ENCODE data around the gene NUP153.
"Not testable (repeated sequence)": the region's sequence is repeated elsewhere in the genome, so short reads cannot be mapped to it uniquely, and the experiment has no call there.

NUP153 gene

DNA sequence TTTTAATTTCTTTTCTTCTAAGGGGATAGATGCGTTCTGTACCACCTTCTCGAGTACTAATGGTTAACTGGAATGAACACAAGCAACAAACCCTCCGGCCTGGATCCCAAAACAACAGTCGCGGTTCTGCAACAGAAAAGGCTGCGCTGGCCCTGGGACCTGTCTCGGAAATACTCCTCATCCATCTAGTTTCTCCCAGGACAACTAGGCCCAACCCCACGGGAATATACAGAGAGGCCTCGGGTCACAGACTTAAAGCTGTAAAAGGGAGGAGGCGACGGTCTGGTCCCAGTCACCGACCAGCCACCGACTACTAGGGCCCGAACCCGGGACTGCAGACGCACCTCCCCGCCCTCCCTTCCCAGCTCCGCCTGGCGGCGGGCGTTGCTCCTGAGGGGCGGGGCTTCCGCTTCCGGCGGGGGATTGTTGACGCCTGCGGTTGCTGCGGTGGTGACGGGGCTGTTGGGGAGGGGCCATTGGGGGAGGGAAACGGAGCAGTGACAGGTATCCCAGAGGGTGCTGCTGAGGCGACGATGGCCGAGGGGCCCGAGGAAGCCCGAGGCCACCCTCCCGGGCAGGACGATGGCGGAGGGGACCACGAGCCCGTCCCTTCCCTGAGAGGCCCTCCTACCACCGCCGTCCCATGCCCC lies 106.7 kb downstream of the NUP153 start, which contains the start of gene FAM8A1:
FAM8A1 (plus strand) TSS at position 426 of the 650 bp plus-strand sequence; CDS start at position 534, 108 bp downstream.
- peak; percentile 94 for DNase-seq

DNA sequence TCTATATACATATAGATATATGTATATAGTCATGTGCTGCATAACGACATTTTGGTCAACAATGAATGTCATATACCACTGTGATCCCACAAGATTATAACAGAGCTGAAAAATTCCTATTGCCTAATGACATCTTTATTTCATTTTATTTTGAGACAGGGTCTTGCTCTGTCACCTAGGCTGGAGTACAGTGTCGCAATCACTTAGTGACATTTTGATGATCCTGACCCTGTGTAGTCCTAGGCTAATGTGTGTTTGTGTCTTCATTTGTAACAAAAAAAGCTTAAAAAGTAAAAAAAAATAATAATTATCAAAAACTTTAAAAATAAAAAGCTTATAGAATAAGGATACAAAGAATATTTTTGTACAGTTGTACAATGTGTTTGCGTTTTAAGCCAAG lies 110.6 kb downstream of the NUP153 start:
- DNase-seq, result no peak

DNA sequence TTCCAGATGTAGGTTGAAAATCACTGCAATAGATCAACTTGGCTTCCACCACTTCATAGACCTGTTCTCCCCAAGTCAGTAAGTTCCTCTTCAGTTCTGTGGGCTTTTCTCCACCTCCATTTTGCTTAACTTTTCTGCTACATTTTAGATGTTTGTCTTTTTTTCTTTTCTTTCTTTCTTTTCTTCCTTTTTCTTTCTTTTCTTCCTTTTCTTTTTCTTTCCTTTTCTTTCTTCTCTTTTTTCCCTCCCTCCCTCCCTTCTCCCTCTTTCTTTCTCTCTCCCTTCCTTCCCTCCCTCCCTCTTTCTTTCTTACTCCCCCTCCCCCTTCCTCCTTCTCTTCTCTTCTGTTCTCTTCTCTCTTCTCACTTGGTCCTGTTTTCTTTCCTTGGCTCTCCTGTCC lies 113.5 kb downstream of the NUP153 start:
- DNase-seq, result no peak

DNA sequence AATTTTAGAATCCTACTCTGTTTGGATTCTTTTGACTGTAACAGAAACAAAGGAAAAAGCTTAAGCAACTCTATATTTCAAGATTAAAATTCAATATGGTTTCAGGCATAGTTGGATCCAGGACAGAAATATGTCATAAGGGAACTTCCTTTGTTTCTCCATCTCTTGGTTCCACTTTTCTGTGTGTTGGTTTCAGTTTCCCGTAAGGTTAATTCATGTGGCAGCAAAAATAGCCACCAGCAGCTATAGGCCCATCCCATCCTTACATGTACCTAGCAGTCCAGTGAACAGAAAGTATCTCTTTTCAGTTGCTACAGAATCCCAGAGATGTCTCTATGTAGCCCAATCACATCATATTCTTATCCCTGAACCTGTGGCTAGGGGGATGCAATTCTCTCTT lies 115.4 kb downstream of the NUP153 start:
- no peak for DNase-seq

DNA sequence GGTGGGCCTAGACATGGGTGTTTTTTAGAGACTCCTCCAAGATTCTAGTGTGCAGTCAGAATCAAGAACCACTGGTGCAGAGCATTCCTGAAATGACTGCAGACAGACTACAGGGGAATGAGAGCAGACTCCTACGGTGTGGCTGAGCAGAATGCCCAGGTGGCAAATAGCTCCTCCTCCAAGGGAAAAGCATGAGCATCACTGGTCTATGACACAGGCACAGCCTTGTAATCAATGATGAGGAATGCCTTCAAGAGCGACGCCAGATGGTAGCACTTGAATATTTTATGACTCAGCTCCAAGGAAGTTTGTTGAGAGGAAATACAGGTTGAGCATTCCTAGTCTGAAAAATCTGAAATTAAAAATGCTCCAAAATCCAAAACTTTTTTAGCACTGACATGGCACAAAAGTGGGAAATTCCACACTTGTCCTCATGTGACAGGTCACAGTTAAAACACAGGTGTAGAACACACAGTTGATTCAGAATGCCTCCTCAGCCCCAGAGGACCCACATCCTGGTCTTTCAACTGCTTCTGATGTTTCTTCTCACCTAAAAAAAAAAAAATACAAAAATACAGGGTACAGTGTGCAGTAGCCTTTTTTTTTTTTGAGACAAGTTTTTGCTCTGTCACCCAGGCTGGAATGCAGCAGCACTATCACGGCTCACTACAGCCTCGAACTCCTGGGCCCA lies 117.2 kb downstream of the NUP153 start:
- DNase-seq, result no peak

DNA sequence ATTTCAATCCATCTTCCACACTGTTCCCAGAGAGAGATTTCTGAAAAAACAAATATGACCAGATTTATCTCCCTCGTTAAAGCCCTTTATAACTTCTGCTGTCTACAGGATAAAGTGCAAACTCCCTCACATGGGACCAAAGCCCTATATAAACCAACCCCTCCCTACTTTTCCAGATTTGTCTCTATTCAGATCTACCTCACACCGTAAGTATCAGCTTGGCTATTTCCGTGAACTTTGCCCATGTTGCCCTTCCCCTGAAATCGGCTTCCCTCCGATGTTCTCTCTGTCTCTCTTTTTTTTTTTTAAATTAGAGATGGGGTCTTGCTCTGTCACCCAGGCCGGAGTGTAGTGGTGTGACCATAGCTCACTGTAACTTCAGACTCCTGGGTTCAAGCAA lies 118.7 kb downstream of the NUP153 start:
- DNase-seq, result no peak

DNA sequence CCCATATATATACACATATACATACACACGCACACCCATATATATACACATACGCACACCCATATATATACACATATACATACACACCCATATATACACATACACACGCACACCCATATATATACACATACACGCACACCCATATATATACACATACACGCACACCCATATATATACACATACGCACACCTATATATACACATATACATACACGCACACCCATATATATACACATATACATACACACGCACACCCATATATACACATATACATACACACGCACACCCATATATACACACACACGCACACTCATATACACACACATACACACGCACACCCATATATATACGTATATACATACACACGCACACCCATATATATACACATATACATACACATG lies 120.1 kb downstream of the NUP153 start:
- DNase-seq, result not testable (repeated sequence)

DNA sequence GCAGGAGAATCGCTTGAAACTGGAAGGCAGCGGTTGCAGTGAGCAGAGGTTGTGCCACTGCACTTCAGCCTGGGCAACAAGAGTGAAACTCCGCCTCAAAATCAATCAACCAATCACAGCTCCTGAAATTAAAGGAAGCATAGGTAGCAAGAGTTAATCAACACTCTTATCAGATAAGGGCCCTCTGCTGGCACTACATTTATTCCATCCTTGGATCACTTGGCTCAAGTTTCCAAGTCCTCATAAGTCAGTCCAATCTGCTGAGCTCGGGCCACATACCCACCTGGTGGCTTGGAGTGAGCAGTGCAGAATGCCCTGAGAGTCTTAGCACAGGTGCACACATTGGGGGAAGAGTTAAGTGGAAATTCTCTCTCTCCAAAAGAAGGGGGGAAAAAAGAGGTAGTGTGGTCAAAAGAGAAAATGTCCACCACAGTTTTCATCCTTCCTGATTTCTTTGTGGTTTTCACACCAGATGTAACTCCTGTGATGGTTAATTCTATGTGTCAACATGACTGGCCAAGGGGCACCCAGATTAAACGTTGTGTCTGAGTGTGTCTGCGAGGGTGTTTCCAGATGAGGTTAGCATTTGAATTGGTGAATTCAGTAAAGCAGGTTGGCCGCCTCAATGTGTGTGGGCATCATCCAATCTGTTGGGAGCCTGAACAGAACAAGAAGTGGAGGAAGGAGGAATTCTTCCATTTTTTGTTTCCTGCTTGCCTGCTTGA lies 120.8 kb downstream of the NUP153 start:
- DNase-seq, result no peak

DNA sequence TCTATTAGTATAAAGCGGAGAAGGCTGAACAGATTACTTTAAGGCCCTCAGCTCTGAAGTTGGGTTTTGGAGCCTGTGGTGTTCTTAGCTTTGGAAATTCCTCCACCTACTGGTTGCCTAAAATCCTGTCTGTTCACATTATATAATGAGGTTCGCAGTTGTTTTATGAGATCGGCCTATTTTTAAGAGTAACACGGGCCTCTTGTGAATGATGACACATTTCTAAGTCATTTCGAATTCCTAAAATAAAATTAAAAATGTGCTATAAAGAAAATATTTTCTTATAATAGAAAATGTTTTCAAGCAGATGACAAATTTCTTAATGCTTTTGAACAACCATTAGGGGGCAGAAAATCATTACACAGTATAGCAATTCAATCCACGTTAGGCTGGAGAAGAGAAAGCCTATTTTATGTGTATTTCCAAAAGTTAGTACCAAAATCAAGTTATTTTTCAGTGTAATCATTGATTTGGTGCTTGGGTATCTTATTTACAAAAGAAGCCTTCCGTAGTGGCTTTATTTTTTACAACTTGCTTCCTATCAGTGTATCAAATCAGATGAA lies 122.4 kb downstream of the NUP153 start:
- DNase-seq, result no peak

DNA sequence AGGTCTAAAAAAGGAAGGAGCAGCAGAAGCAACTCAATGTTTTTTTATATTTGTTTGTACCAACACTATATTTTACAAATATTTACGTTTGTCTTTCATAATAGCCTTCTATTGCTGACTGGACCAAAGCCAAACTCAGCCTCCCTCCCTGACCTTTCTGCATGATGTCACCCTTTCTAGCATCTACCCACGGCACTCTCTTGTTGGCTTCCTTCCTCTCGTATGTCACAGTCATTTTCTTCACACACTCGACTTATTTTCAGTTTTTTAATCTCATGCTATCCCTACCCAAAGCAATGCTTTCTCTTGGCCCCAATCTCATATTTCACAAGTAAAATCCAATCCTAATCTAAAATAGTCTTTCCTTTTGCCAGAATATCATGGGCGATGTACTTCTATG lies 122.9 kb downstream of the NUP153 start:
- no peak for DNase-seq

DNA sequence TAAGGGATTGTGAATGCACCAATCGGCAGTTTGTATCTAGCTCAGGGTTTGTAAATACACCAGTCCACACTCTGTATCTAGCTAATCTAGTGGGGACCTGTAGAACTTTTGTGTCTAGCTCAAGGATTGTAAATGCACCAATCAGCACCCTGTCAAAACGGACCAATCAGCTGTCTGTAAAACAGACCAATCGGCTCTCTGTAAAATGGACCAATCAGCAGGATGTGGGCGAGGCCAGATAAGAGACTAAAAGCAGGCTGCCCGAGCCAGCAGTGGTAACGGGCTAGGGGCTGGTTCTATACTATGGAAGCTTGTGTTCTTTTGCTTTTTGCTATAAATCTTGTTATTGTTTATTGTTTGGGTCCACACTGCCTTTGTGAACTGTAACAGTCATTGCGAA lies 125.4 kb downstream of the NUP153 start:
- DNase-seq, result not testable (repeated sequence)

DNA sequence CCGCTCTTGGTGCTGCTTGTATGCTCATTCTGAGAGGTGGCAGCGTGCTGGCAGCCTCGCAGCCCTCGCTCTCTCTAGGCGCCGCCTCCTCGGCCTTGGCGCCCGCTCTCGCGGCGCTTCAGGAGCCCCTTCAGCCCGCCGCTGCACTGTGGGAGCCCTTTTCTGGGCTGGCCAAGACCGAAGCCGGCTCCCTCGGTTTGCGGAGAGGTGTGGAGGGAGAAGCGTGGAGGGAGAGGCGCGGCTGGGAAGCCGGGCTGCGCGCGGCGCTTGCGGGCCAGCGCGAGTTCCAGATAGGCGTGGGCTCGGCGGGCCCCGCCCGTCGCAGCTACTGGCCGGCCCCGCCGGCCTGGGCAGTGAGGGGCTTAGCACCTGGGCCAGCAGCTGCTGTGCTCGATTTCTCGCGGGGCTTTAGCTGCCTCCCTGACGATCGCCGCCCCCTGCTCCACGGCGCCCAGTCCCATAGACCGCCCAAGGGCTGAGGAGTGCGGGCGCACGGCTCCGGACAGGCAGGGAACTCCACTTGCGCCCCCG lies 126.1 kb downstream of the NUP153 start:
- peak; percentile 27 for DNase-seq

DNA sequence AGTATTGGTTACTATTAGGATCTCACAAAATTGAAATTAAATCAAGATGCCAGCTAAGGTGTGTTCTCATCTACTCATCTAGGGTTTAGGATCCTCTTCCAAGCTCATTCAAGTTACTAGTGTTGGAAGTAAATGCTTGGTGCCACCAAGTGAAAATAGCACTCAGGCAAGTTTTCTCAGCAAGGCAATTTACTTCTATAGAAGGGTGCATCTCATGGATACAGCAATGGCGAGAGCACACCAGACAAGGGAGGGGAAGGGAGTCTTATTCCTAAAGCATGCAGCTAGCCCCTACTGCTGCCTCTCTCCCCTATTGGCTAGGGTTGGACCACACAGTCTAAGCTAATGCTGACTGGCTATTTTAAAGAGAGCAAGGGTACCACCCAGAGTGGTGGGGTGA lies 129.7 kb downstream of the NUP153 start:
- DNase-seq, result no peak

DNA sequence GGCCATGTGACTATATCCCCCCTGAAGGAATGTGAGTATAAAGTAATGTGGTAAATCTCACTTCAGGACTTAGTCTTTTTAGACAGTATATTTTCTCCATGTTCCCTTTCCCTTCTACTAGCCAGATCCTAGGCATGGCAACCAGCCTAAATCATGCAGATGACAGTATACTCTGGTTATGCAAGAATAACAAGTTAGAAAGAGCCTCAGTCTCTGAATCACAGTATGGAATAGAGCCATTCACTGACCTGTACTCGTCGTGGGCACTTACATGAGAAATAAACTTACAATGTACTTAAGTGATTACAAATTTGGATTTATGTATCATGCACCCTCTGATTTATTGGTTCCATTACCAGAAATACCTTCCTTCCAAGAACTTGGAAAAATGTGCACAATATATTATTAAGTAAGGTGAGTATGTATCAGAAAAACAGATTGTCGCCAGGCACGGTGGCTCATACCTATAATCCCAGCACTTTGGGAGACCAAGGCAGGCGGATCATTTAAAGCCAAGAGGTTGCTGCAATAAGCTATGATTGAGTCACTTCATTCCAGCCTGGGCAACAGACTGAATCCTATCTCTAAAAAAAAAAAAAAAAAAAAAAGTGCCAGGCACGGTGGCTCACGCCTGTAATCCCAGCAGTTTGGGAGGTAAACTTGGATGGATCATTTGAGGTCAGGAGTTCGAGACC lies 131.7 kb downstream of the NUP153 start:
- no peak for DNase-seq

DNA sequence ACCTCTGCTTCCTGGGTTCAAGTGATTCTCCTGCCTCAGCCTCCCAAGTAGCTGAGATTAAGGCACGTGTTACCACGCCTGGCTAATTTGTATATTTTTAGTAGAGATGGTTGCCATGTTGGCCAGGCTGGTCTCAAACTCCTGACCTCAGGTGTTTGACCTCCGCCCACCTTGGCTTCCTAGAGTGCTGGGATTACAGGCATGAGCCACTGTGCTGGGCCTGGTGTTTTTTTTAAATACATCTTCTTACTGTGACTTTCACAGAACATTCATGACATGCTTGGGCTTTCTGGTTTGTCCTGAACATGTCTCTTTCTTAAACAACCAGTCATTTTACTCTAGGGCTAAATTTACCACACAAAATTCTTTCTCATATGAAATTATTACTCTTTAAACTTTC lies 141.3 kb downstream of the NUP153 start:
- no peak for DNase-seq
